GM23338 (cell line): Measurements from ENCODE around the gene UBL5. TPM values are rescaled to one million over a fixed set of nuclear protein-coding genes. Genes with fewer than 3 reads are reported as not detected.

Experiments
- ATAC-seq: fragments of 200-7000 bp; cut with Tn5 transposase; 3 replicates; pipeline ENCODE4 v1.9.1; 2020
- DNase-seq: peaks from one replicate; pipeline ENCODE4 v3.0.0-alpha.2; 2015; ENCODE audit warnings: low spot score
- H2AFZ ChIP-seq: fragments of 200-600 bp; sonication (generic); 2 replicates; pipeline ENCODE4 v1.8.0; 2016; ENCODE audit warnings: antibody characterized with exemption, mild to moderate bottlenecking, moderate library complexity
- H3F3A ChIP-seq: fragments of 200-600 bp; sonication (generic); replicated peaks from 2 replicates; pipeline ENCODE4 v1.8.0; 2017; ENCODE audit warnings: antibody characterized with exemption, mixed run types, low read depth
- H3K27ac ChIP-seq: fragments of 200-600 bp; sonication (generic); 2 replicates; pipeline ENCODE4 v1.6.1; 2016; ENCODE audit warnings: low read depth
- H3K27me3 ChIP-seq: fragments of 200-600 bp; sonication (generic); 2 replicates; pipeline ENCODE4 v1.8.0; 2016; ENCODE audit warnings: mild to moderate bottlenecking, mixed run types, moderate library complexity; ENCODE audit not compliant: insufficient read depth
- H3K36me3 ChIP-seq: fragments of 200-600 bp; sonication (generic); 2 replicates; pipeline ENCODE4 v1.8.0; 2016; ENCODE audit warnings: mild to moderate bottlenecking; ENCODE audit not compliant: insufficient read depth
- H3K4me1 ChIP-seq: fragments of 200-600 bp; sonication (generic); 2 replicates; pipeline ENCODE4 v1.8.0; 2016; ENCODE audit warnings: mild to moderate bottlenecking, moderate library complexity; ENCODE audit not compliant: insufficient read depth
- H3K4me2 ChIP-seq: fragments of 200-600 bp; sonication (generic); 2 replicates; pipeline ENCODE4 v1.7.1; 2017; ENCODE audit warnings: mixed run types
- H3K4me3 ChIP-seq: fragments of 200-600 bp; sonication (generic); 2 replicates; pipeline ENCODE4 v1.6.1; 2016; ENCODE audit warnings: mixed run types
- H3K79me2 ChIP-seq: fragments of 200-600 bp; sonication (generic); replicated peaks from 2 replicates; pipeline ENCODE4 v1.8.0; 2017; ENCODE audit warnings: mild to moderate bottlenecking; ENCODE audit not compliant: insufficient read depth
- H3K9me2 ChIP-seq: fragments of 200-600 bp; sonication (generic); 2 replicates; pipeline ENCODE4 v1.8.0; 2017; ENCODE audit not compliant: insufficient read depth
- H4K20me1 ChIP-seq: fragments of 200-600 bp; sonication (generic); replicated peaks from 2 replicates; pipeline ENCODE4 v1.8.0; 2017; ENCODE audit warnings: mild to moderate bottlenecking; ENCODE audit not compliant: insufficient read depth
- H3K27ac Mint-ChIP-seq: 2 replicates; pipeline ENCODE4 v1.8.0; 2020; ENCODE audit warnings: inconsistent platforms, mild to moderate bottlenecking, moderate library complexity, mixed read lengths
- H3K27me3 Mint-ChIP-seq: 3 replicates; pipeline ENCODE4 v1.8.0; 2022; ENCODE audit warnings: low read depth, mild to moderate bottlenecking, moderate library complexity, mixed read lengths, inconsistent platforms; ENCODE audit not compliant: insufficient read depth, poor library complexity
- H3K36me3 Mint-ChIP-seq: 3 replicates; pipeline ENCODE4 v1.8.0; 2021; ENCODE audit warnings: low read depth, mild to moderate bottlenecking, inconsistent platforms, moderate library complexity, mixed read lengths
- H3K4me1 Mint-ChIP-seq: 3 replicates; pipeline ENCODE4 v1.8.0; 2020; ENCODE audit warnings: mild to moderate bottlenecking, inconsistent platforms, mixed read lengths
- H3K4me3 Mint-ChIP-seq: 3 replicates; pipeline ENCODE4 v1.8.0; 2021; ENCODE audit warnings: moderate library complexity, mild to moderate bottlenecking, inconsistent platforms, mixed read lengths
- H3K9me3 Mint-ChIP-seq: 3 replicates; pipeline ENCODE4 v1.8.0; 2020; ENCODE audit warnings: moderate library complexity, mild to moderate bottlenecking, inconsistent platforms, mixed read lengths
- CREB1 ChIP-seq: fragments of 250-450 bp; sonication (Bioruptor Pico); IDR thresholded peaks from 2 replicates; pipeline ENCODE4 v1.5.0; 2020; ENCODE audit warnings: low read depth, mild to moderate bottlenecking, moderate library complexity
- EZH2 ChIP-seq: fragments of 200-600 bp; sonication (generic); IDR thresholded peaks from one replicate; pipeline ENCODE4 v1.8.0; 2017; ENCODE audit warnings: antibody characterized with exemption, mild to moderate bottlenecking, low read depth; ENCODE audit not compliant: unreplicated experiment
- EZH2phosphoT487 ChIP-seq: fragments of 200-600 bp; sonication (generic); IDR thresholded peaks from one replicate; pipeline ENCODE4 v1.8.1; 2018; ENCODE audit warnings: antibody characterized with exemption; ENCODE audit not compliant: unreplicated experiment
- JUNB ChIP-seq: IDR thresholded peaks from one replicate; pipeline ENCODE4 v1.6.1; 2016; ENCODE audit warnings: antibody characterized with exemption; ENCODE audit not compliant: unreplicated experiment
- NANOG ChIP-seq: IDR thresholded peaks from 2 replicates; pipeline ENCODE4 v1.6.1; 2016; ENCODE audit warnings: antibody characterized with exemption, borderline replicate concordance
- POLR2AphosphoS5 ChIP-seq: IDR thresholded peaks from 2 replicates; pipeline ENCODE4 v1.6.1; 2016; ENCODE audit warnings: antibody characterized with exemption, low read depth
- STAT1 ChIP-seq: IDR thresholded peaks from one replicate; pipeline ENCODE4 v1.6.1; 2016; ENCODE audit warnings: antibody characterized with exemption; ENCODE audit not compliant: unreplicated experiment
- ZNF114 ChIP-seq: fragments of 250-450 bp; sonication (Bioruptor Pico); IDR thresholded peaks from 2 replicates; pipeline ENCODE4 v1.5.0; 2020; ENCODE audit warnings: mild to moderate bottlenecking, moderate library complexity
- ZNF331 ChIP-seq: fragments of 250-450 bp; sonication (Bioruptor Pico); IDR thresholded peaks from 2 replicates; pipeline ENCODE4 v1.5.0; 2020; ENCODE audit warnings: low read depth, mild to moderate bottlenecking, moderate library complexity
- polyA plus RNA-seq: library from polyadenylated mRNA; unstranded; fragments of >200 nt; fragmentation: Nextera tagmentation; extraction: Ambion mirVana; gene quantifications from 2 replicates; pipeline ENCODE4 v1.2.1, GENCODE V29; 2016
- total RNA-seq: library from RNA; depleted of rRNA; stranded (reverse); fragments of >200 nt; shearing (Covaris generic); gene quantifications from 2 replicates; pipeline ENCODE4 v1.2.3, GENCODE V29; 2014
- TF ChIP-seq, protein P1 (sequence below): IDR thresholded peaks from 2 replicates; pipeline ENCODE4 v1.6.1; 2016; ENCODE audit warnings: antibody characterized with exemption
- TF ChIP-seq, protein P2 (sequence below): IDR thresholded peaks from one replicate; pipeline ENCODE4 v1.6.1; 2018; ENCODE audit warnings: antibody characterized with exemption; ENCODE audit not compliant: unreplicated experiment
- TF ChIP-seq, protein P3 (sequence below): fragments of 250-450 bp; sonication (Bioruptor Pico); IDR thresholded peaks from 2 replicates; pipeline ENCODE4 v1.5.0; 2020; ENCODE audit warnings: mild to moderate bottlenecking, moderate library complexity
- TF ChIP-seq, protein P4 (sequence below), 2 experiments: fragments of 200-600 bp in 1 of 2; sonication (generic) in 1 of 2; conservative IDR thresholded peaks; 2 replicates each; pipeline versions ENCODE4 v1.5.1 to v1.6.1; 2016 to 2017; ENCODE audit warnings: antibody characterized with exemption in 2 of 2, low read depth in 2 of 2, mild to moderate bottlenecking in 2 of 2, moderate library complexity in 1 of 2

Gene UBL5
- total and polyA plus RNA-seq, 2 experiments from 2014 or later: 304 to 1,371 TPM

DNA sequence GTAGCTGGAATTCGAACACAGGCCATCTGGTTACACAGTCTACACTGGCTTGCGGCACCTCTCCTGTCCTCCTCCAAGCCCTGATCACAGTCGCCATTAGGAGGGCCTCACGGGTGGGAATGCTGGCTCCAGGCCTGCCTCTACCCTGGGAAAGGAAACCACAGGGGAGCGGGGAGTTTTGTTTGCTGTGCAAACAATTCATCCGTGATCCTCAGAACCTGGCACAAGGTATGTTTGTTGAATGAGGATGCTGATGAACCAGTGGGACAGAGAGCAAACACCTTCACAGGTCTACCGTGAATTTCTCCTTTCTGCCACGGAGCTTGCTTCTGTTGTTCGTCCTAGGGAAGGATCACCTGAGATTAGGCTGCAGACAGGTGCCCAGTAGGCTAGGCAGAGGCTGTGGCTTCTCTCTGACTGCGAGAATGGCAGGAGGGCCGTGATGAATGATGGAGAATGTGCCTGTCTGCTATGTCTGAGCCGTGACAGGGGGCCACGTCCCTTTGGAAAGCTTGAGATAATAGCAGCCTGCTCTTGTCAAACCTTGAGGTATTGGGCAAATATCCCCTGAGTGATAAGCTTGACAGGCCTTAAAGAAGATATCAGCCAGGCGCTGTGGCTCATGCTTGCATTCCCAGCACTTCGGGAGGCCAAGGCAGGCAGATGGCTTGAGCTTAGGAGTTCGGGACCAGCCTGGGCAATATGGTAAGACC lies 44.1 kb downstream of the UBL5 start:
- no peak for DNase-seq

More for the DNA sequence above, 44.1 kb downstream of the UBL5 start:
- Mint-ChIP-seq H3K36me3 (peaks cover 3% of the 10 kb centered on the region; the same call in 1 of the 3 replicates), H3K9me3 (no peaks in the 10 kb centered on the region), H3K27ac (no peak overlapping the region), H3K4me1 (peaks cover 5% of the 10 kb centered on the region), H3K27me3 (peaks cover 4% of the 10 kb centered on the region), H3K4me3 (no peak overlapping the region)
- no peaks in the 10 kb centered on the region for H3K27me3 ChIP-seq
- H4K20me1 ChIP-seq: peaks cover 8% of the 10 kb centered on the region
- H3K9me2 ChIP-seq: no peaks in the 10 kb centered on the region
- no peaks in the 10 kb centered on the region for H3K79me2 ChIP-seq
- TF ChIP-seq, protein P1, sequence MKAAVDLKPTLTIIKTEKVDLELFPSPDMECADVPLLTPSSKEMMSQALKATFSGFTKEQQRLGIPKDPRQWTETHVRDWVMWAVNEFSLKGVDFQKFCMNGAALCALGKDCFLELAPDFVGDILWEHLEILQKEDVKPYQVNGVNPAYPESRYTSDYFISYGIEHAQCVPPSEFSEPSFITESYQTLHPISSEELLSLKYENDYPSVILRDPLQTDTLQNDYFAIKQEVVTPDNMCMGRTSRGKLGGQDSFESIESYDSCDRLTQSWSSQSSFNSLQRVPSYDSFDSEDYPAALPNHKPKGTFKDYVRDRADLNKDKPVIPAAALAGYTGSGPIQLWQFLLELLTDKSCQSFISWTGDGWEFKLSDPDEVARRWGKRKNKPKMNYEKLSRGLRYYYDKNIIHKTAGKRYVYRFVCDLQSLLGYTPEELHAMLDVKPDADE: no peak
- TF ChIP-seq, protein P2, sequence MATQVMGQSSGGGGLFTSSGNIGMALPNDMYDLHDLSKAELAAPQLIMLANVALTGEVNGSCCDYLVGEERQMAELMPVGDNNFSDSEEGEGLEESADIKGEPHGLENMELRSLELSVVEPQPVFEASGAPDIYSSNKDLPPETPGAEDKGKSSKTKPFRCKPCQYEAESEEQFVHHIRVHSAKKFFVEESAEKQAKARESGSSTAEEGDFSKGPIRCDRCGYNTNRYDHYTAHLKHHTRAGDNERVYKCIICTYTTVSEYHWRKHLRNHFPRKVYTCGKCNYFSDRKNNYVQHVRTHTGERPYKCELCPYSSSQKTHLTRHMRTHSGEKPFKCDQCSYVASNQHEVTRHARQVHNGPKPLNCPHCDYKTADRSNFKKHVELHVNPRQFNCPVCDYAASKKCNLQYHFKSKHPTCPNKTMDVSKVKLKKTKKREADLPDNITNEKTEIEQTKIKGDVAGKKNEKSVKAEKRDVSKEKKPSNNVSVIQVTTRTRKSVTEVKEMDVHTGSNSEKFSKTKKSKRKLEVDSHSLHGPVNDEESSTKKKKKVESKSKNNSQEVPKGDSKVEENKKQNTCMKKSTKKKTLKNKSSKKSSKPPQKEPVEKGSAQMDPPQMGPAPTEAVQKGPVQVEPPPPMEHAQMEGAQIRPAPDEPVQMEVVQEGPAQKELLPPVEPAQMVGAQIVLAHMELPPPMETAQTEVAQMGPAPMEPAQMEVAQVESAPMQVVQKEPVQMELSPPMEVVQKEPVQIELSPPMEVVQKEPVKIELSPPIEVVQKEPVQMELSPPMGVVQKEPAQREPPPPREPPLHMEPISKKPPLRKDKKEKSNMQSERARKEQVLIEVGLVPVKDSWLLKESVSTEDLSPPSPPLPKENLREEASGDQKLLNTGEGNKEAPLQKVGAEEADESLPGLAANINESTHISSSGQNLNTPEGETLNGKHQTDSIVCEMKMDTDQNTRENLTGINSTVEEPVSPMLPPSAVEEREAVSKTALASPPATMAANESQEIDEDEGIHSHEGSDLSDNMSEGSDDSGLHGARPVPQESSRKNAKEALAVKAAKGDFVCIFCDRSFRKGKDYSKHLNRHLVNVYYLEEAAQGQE: no peak
- TF ChIP-seq ZNF331 (no peak), EZH2phosphoT487 (no peak), JUNB (no peak), STAT1 (no peak), NANOG (no peak), ZNF114 (CRISPR knock-in tag) (no peak), CREB1 (CRISPR knock-in tag) (no peak), POLR2AphosphoS5 (no peak), EZH2 (no peak)
- TF ChIP-seq, protein P3, sequence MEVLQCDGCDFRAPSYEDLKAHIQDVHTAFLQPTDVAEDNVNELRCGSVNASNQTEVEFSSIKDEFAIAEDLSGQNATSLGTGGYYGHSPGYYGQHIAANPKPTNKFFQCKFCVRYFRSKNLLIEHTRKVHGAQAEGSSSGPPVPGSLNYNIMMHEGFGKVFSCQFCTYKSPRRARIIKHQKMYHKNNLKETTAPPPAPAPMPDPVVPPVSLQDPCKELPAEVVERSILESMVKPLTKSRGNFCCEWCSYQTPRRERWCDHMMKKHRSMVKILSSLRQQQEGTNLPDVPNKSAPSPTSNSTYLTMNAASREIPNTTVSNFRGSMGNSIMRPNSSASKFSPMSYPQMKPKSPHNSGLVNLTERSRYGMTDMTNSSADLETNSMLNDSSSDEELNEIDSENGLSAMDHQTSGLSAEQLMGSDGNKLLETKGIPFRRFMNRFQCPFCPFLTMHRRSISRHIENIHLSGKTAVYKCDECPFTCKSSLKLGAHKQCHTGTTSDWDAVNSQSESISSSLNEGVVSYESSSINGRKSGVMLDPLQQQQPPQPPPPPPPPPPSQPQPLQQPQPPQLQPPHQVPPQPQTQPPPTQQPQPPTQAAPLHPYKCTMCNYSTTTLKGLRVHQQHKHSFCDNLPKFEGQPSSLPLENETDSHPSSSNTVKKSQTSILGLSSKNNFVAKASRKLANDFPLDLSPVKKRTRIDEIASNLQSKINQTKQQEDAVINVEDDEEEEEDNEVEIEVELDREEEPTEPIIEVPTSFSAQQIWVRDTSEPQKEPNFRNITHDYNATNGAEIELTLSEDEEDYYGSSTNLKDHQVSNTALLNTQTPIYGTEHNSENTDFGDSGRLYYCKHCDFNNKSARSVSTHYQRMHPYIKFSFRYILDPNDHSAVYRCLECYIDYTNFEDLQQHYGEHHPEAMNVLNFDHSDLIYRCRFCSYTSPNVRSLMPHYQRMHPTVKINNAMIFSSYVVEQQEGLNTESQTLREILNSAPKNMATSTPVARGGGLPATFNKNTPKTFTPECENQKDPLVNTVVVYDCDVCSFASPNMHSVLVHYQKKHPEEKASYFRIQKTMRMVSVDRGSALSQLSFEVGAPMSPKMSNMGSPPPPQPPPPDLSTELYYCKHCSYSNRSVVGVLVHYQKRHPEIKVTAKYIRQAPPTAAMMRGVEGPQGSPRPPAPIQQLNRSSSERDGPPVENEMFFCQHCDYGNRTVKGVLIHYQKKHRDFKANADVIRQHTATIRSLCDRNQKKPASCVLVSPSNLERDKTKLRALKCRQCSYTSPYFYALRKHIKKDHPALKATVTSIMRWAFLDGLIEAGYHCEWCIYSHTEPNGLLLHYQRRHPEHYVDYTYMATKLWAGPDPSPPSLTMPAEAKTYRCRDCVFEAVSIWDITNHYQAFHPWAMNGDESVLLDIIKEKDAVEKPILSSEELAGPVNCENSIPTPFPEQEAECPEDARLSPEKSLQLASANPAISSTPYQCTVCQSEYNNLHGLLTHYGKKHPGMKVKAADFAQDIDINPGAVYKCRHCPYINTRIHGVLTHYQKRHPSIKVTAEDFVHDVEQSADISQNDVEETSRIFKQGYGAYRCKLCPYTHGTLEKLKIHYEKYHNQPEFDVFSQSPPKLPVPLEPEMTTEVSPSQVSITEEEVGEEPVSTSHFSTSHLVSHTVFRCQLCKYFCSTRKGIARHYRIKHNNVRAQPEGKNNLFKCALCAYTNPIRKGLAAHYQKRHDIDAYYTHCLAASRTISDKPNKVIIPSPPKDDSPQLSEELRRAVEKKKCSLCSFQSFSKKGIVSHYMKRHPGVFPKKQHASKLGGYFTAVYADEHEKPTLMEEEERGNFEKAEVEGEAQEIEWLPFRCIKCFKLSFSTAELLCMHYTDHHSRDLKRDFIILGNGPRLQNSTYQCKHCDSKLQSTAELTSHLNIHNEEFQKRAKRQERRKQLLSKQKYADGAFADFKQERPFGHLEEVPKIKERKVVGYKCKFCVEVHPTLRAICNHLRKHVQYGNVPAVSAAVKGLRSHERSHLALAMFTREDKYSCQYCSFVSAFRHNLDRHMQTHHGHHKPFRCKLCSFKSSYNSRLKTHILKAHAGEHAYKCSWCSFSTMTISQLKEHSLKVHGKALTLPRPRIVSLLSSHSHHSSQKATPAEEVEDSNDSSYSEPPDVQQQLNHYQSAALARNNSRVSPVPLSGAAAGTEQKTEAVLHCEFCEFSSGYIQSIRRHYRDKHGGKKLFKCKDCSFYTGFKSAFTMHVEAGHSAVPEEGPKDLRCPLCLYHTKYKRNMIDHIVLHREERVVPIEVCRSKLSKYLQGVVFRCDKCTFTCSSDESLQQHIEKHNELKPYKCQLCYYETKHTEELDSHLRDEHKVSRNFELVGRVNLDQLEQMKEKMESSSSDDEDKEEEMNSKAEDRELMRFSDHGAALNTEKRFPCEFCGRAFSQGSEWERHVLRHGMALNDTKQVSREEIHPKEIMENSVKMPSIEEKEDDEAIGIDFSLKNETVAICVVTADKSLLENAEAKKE (CRISPR knock-in tag): no peak
- TF ChIP-seq, protein P4, sequence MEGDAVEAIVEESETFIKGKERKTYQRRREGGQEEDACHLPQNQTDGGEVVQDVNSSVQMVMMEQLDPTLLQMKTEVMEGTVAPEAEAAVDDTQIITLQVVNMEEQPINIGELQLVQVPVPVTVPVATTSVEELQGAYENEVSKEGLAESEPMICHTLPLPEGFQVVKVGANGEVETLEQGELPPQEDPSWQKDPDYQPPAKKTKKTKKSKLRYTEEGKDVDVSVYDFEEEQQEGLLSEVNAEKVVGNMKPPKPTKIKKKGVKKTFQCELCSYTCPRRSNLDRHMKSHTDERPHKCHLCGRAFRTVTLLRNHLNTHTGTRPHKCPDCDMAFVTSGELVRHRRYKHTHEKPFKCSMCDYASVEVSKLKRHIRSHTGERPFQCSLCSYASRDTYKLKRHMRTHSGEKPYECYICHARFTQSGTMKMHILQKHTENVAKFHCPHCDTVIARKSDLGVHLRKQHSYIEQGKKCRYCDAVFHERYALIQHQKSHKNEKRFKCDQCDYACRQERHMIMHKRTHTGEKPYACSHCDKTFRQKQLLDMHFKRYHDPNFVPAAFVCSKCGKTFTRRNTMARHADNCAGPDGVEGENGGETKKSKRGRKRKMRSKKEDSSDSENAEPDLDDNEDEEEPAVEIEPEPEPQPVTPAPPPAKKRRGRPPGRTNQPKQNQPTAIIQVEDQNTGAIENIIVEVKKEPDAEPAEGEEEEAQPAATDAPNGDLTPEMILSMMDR (conservative IDR thresholded peaks at IDR 0.05; ENCODE audit: low read depth in 2 of 2): no peak
- H2AFZ ChIP-seq: no peak overlapping the region
- 0 out of 2 replicates have a peak, but pooled peaks cover 1% of the 10 kb centered on the region for H3F3A ChIP-seq
- 0 out of 2 replicates have a peak, but pooled peaks cover 3% of the 10 kb centered on the region for H3K4me1 ChIP-seq
- 0 out of 2 replicates have a peak overlapping the region, but pooled peaks have one; percentile 66 for H3K27ac ChIP-seq
- no peak overlapping the region for H3K4me3 ChIP-seq
- ATAC-seq: no peak; the same call in 2 of the 3 replicates
- H3K4me2 ChIP-seq: no peak overlapping the region
- no peaks in the 10 kb centered on the region for H3K36me3 ChIP-seq
